ENCODE measurements around the gene ZDHHC17.

ZDHHC17 gene

GRCh38 chr12:76859611-76860010, 95.7 kb downstream of the ZDHHC17 start:
- H3K4me3 ChIP-seq (ENCODE audit: low read depth, low read length) = no peak overlapping the region
- TF ChIP-seq CTCF (IDR thresholded peaks at IDR 0.05; ENCODE audit: low read depth, low read length) = no peak
- DNase-seq (ENCODE audit: low read depth) = no peak

GRCh38 chr12:76860256-76860655, 96.3 kb downstream of the ZDHHC17 start:
- H3K4me3 ChIP-seq (ENCODE audit: low read depth, low read length) = no peak overlapping the region
- DNase-seq (ENCODE audit: low read depth) = no peak
- TF ChIP-seq CTCF (IDR thresholded peaks at IDR 0.05; ENCODE audit: low read depth, low read length) (no peak), MAX (IDR thresholded peaks at IDR 0.05; ENCODE audit: low read depth, low read length) (no peak), POLR2A (IDR thresholded peaks at IDR 0.05; ENCODE audit: extremely low read depth, insufficient read length) (no peak), MYC (IDR thresholded peaks at IDR 0.05; ENCODE audit: low read depth, low read length) (no peak)

- TF ChIP-seq MYC (IDR thresholded peaks at IDR 0.05; ENCODE audit: low read depth, low read length) (no peak), POLR2A (IDR thresholded peaks at IDR 0.05; ENCODE audit: extremely low read depth, insufficient read length) (no peak), MAX (IDR thresholded peaks at IDR 0.05; ENCODE audit: low read depth, low read length) (no peak), CTCF (IDR thresholded peaks at IDR 0.05; ENCODE audit: low read depth, low read length) (no peak)
- H3K4me3 ChIP-seq (ENCODE audit: low read depth, low read length) = no peak overlapping the region
- no peak for DNase-seq (ENCODE audit: low read depth)
Measured at GRCh38 chr12:76863005-76863670, 99.2 kb downstream of the ZDHHC17 start.

GRCh38 chr12:76863837-76864236, 99.9 kb downstream of the ZDHHC17 start:
- H3K4me3 ChIP-seq (ENCODE audit: low read depth, low read length) = no peak overlapping the region
- no peak for TF ChIP-seq MAX (IDR thresholded peaks at IDR 0.05; ENCODE audit: low read depth, low read length)
- TF ChIP-seq POLR2A (IDR thresholded peaks at IDR 0.05; ENCODE audit: extremely low read depth, insufficient read length) = no peak
- TF ChIP-seq CTCF (IDR thresholded peaks at IDR 0.05; ENCODE audit: low read depth, low read length) = no peak
- no peak for TF ChIP-seq MYC (IDR thresholded peaks at IDR 0.05; ENCODE audit: low read depth, low read length)
- no peak for DNase-seq (ENCODE audit: low read depth)

- TF ChIP-seq MAX (IDR thresholded peaks at IDR 0.05; ENCODE audit: low read depth, low read length) (no peak), CTCF (IDR thresholded peaks at IDR 0.05; ENCODE audit: low read depth, low read length) (no peak), POLR2A (IDR thresholded peaks at IDR 0.05; ENCODE audit: extremely low read depth, insufficient read length) (no peak), MYC (IDR thresholded peaks at IDR 0.05; ENCODE audit: low read depth, low read length) (no peak)
- no peak overlapping the region for H3K4me3 ChIP-seq (ENCODE audit: low read depth, low read length)
- DNase-seq (ENCODE audit: low read depth) = no peak
Measured at GRCh38 chr12:76864791-76865400, 101.0 kb downstream of the ZDHHC17 start.
